Activated naive CD8-positive, alpha-beta T cell (primary cell): Measurements from ENCODE around the gene IRF2.

ENCODE experiments used
- H3K27ac Mint-ChIP-seq: one replicate; pipeline ENCODE4 v1.8.0; 2021; ENCODE audit warnings: mixed read lengths
- H3K27me3 Mint-ChIP-seq: one replicate; pipeline ENCODE4 v1.8.0; 2021; ENCODE audit warnings: mixed read lengths
- H3K36me3 Mint-ChIP-seq: one replicate; pipeline ENCODE4 v1.8.0; 2021; ENCODE audit warnings: mixed read lengths
- H3K4me1 Mint-ChIP-seq: one replicate; pipeline ENCODE4 v1.8.0; 2021; ENCODE audit warnings: low read depth, mixed read lengths
- H3K4me3 Mint-ChIP-seq: one replicate; pipeline ENCODE4 v1.8.0; 2021; ENCODE audit warnings: mild to moderate bottlenecking, mixed read lengths
- H3K9me3 Mint-ChIP-seq: one replicate; pipeline ENCODE4 v1.8.0; 2021; ENCODE audit warnings: low read depth, mixed read lengths

The IRF2 gene

GRCh38 chr4:184419976-184420375, 54.4 kb downstream of the IRF2 start:
- Mint-ChIP-seq H3K9me3 (peaks cover 4% of the 10 kb centered on the region), H3K36me3 (peaks cover 28% of the 10 kb centered on the region), H3K4me3 (peak overlapping the region; percentile 68), H3K4me1 (peaks cover 81% of the 10 kb centered on the region), H3K27me3 (no peaks in the 10 kb centered on the region), H3K27ac (peak overlapping the region; percentile 97)

- H3K27me3 Mint-ChIP-seq: no peaks in the 10 kb centered on the region
- peak overlapping the region; percentile 88 for H3K4me3 Mint-ChIP-seq
- H3K4me1 Mint-ChIP-seq: peaks cover 93% of the 10 kb centered on the region
- H3K27ac Mint-ChIP-seq: peak overlapping the region; percentile 97
- peaks cover 4% of the 10 kb centered on the region for H3K9me3 Mint-ChIP-seq
- peaks cover 23% of the 10 kb centered on the region for H3K36me3 Mint-ChIP-seq
Observed at GRCh38 chr4:184417802-184418511, 56.4 kb downstream of the IRF2 start.

- Mint-ChIP-seq H3K9me3 (no peaks in the 10 kb centered on the region), H3K27ac (peak overlapping the region; percentile 97), H3K27me3 (no peaks in the 10 kb centered on the region)
Observed at GRCh38 chr4:184416913-184417734, 57.2 kb downstream of the IRF2 start.

GRCh38 chr4:184415071-184415470, 59.3 kb downstream of the IRF2 start:
- H3K9me3 Mint-ChIP-seq: no peaks in the 10 kb centered on the region
- peak overlapping the region; percentile 88 for H3K27ac Mint-ChIP-seq
- H3K36me3 Mint-ChIP-seq: peaks cover 10% of the 10 kb centered on the region
- peaks cover 81% of the 10 kb centered on the region for H3K4me1 Mint-ChIP-seq
- no peaks in the 10 kb centered on the region for H3K27me3 Mint-ChIP-seq
- H3K4me3 Mint-ChIP-seq: peak overlapping the region; percentile 35

More at GRCh38 chr4:184416913-184417734, 57.2 kb downstream of the IRF2 start:
- Mint-ChIP-seq H3K4me3 (peak overlapping the region; percentile 88), H3K36me3 (peaks cover 17% of the 10 kb centered on the region), H3K4me1 (peaks cover 92% of the 10 kb centered on the region)

- H3K4me3 Mint-ChIP-seq: no peak overlapping the region
- peak overlapping the region; percentile 92 for H3K27ac Mint-ChIP-seq
- no peaks in the 10 kb centered on the region for H3K27me3 Mint-ChIP-seq
- H3K4me1 Mint-ChIP-seq: peaks cover 81% of the 10 kb centered on the region
- H3K36me3 Mint-ChIP-seq: peaks cover 12% of the 10 kb centered on the region
- no peaks in the 10 kb centered on the region for H3K9me3 Mint-ChIP-seq
Observed at GRCh38 chr4:184413261-184414046, 60.9 kb downstream of the IRF2 start.

- Mint-ChIP-seq H3K9me3 (no peaks in the 10 kb centered on the region), H3K27ac (peak overlapping the region; percentile 90), H3K36me3 (peaks cover 12% of the 10 kb centered on the region), H3K27me3 (no peaks in the 10 kb centered on the region), H3K4me3 (peak overlapping the region; percentile 61), H3K4me1 (peaks cover 64% of the 10 kb centered on the region)
Observed at GRCh38 chr4:184410748-184411147, 63.6 kb downstream of the IRF2 start.

GRCh38 chr4:184409911-184410692, 64.2 kb downstream of the IRF2 start:
- peak overlapping the region; percentile 90 for H3K27ac Mint-ChIP-seq
- H3K4me3 Mint-ChIP-seq: peak overlapping the region; percentile 66
- H3K36me3 Mint-ChIP-seq: peaks cover 9% of the 10 kb centered on the region
- no peaks in the 10 kb centered on the region for H3K9me3 Mint-ChIP-seq
- H3K4me1 Mint-ChIP-seq: peaks cover 60% of the 10 kb centered on the region
- no peaks in the 10 kb centered on the region for H3K27me3 Mint-ChIP-seq

- Mint-ChIP-seq H3K36me3 (peaks cover 6% of the 10 kb centered on the region), H3K4me3 (peak overlapping the region; percentile 66), H3K27me3 (no peaks in the 10 kb centered on the region), H3K9me3 (no peaks in the 10 kb centered on the region), H3K4me1 (peaks cover 56% of the 10 kb centered on the region), H3K27ac (peak overlapping the region; percentile 90)
Observed at GRCh38 chr4:184409502-184409901, 64.8 kb downstream of the IRF2 start.

GRCh38 chr4:184408684-184409081, 65.7 kb downstream of the IRF2 start:
- Mint-ChIP-seq H3K27ac (peak overlapping the region; percentile 51), H3K27me3 (no peaks in the 10 kb centered on the region), H3K9me3 (no peaks in the 10 kb centered on the region), H3K4me1 (peaks cover 47% of the 10 kb centered on the region), H3K36me3 (peaks cover 6% of the 10 kb centered on the region), H3K4me3 (peak overlapping the region; percentile 66)

- H3K9me3 Mint-ChIP-seq: no peaks in the 10 kb centered on the region
- H3K27me3 Mint-ChIP-seq: no peaks in the 10 kb centered on the region
- peak overlapping the region; percentile 61 for H3K27ac Mint-ChIP-seq
- H3K4me1 Mint-ChIP-seq: peaks cover 45% of the 10 kb centered on the region
- peaks cover 6% of the 10 kb centered on the region for H3K36me3 Mint-ChIP-seq
- peak overlapping the region; percentile 7 for H3K4me3 Mint-ChIP-seq
Observed at GRCh38 chr4:184408021-184408683, 66.2 kb downstream of the IRF2 start.

- H3K9me3 Mint-ChIP-seq: no peaks in the 10 kb centered on the region
- peak overlapping the region; percentile 41 for H3K27ac Mint-ChIP-seq
- H3K36me3 Mint-ChIP-seq: peaks cover 9% of the 10 kb centered on the region
- H3K4me3 Mint-ChIP-seq: no peak overlapping the region
- H3K27me3 Mint-ChIP-seq: no peaks in the 10 kb centered on the region
- H3K4me1 Mint-ChIP-seq: peaks cover 41% of the 10 kb centered on the region
Observed at GRCh38 chr4:184406958-184407391, 67.4 kb downstream of the IRF2 start.

- Mint-ChIP-seq H3K9me3 (no peaks in the 10 kb centered on the region), H3K36me3 (peaks cover 9% of the 10 kb centered on the region)
Observed at GRCh38 chr4:184404047-184404446, 70.3 kb downstream of the IRF2 start.

GRCh38 chr4:184403384-184403781, 71.0 kb downstream of the IRF2 start:
- Mint-ChIP-seq H3K4me1 (peaks cover 16% of the 10 kb centered on the region), H3K9me3 (no peaks in the 10 kb centered on the region), H3K36me3 (peaks cover 9% of the 10 kb centered on the region), H3K27me3 (no peaks in the 10 kb centered on the region), H3K27ac (peak overlapping the region; percentile 2), H3K4me3 (no peak overlapping the region)

More at GRCh38 chr4:184404047-184404446, 70.3 kb downstream of the IRF2 start:
- H3K4me1 Mint-ChIP-seq: peaks cover 22% of the 10 kb centered on the region
- no peaks in the 10 kb centered on the region for H3K27me3 Mint-ChIP-seq
- H3K27ac Mint-ChIP-seq: no peak overlapping the region
- H3K4me3 Mint-ChIP-seq: no peak overlapping the region
